Lower leg skin (tissue), 4 donors: ENCODE results near the gene AP1S2. TPM values are rescaled to one million over a fixed set of nuclear protein-coding genes. Genes with fewer than 3 reads are reported as not detected.
"Not testable (repeated sequence)": the region's sequence is repeated elsewhere in the genome, so short reads cannot be mapped to it uniquely, and the experiment has no call there.

ENCODE experiments used
- DNase-seq, 2 donors: peaks; one replicate each; pipeline ENCODE4 v3.0.0-alpha.2; 2019; ENCODE audit warnings: low spot score in 2 of 2
- H3K4me3 ChIP-seq: fragments of 200-600 bp; sonication (generic); 2 replicates; pipeline ENCODE4 v1.5.1; 2017; ENCODE audit warnings: mild to moderate bottlenecking, low read depth; ENCODE audit not compliant: poor library complexity, severe bottlenecking
- CTCF ChIP-seq, 3 donors: fragments of 450-650 bp; IDR thresholded peaks; one replicate each; pipeline ENCODE4 v1.5.1; 2016; ENCODE audit warnings: antibody characterized with exemption in 3 of 3, mild to moderate bottlenecking in 3 of 3, moderate library complexity in 2 of 3
- POLR2A ChIP-seq, 2 donors: fragments of 450-650 bp; IDR thresholded peaks; one replicate each; pipeline ENCODE4 v1.6.1; 2016 to 2017; ENCODE audit warnings: antibody characterized with exemption in 2 of 2, mild to moderate bottlenecking in 1 of 2, moderate library complexity in 1 of 2
- WGBS, 2 donors: methylation state at CpG; one replicate each; pipeline ENCODE4 v1.1.5; 2018; 5-methylcytosine and 5-hydroxymethylcytosine counted together
- intact Hi-C: fragments of 100-400 bp; cut with DNase I; formaldehyde crosslinking; loops from one replicate; pipeline ENCODE4 v1.15.0; 2023; ENCODE audit warnings: low total_unique reads
- total RNA-seq, 4 donors: library from RNA; depleted of rRNA; stranded (reverse); fragments of >200 nt; gene quantifications; one replicate each; pipeline ENCODE4 v1.1.0, GENCODE V29; 2016

AP1S2 gene
- total RNA-seq, 4 donors from 2014 or later: 18.5 to 43.7 (median 31.4) TPM

GRCh38 chrX:15888062-15888461 lies 33.4 kb upstream of the AP1S2 start:
- no peak for TF ChIP-seq POLR2A (IDR thresholded peaks at IDR 0.05)
- no peak for TF ChIP-seq CTCF (IDR thresholded peaks at IDR 0.05)
- intact Hi-C loops: no loop called here
- H3K4me3 ChIP-seq: no peak overlapping the region
- 80 to 90% methylated on average over 4 to 5 of the region's 5 CpGs for WGBS, 2 donors
- DNase-seq: no peak

- H3K4me3 ChIP-seq: no peak overlapping the region
- intact Hi-C loops: no loop called here
- TF ChIP-seq POLR2A (IDR thresholded peaks at IDR 0.05): no peak
- TF ChIP-seq CTCF (IDR thresholded peaks at IDR 0.05): no peak
- no peak for DNase-seq
- WGBS, 2 donors: 92 to 97% methylated on average over 3 of the region's 3 CpGs
Measured at GRCh38 chrX:15883540-15883863, 28.9 kb upstream of the AP1S2 start.

GRCh38 chrX:15882704-15883539 lies 28.3 kb upstream of the AP1S2 start:
- 44 to 63% methylated on average over 5 of the region's 5 CpGs for WGBS, 2 donors
- H3K4me3 ChIP-seq: no peak overlapping the region
- no peak for DNase-seq
- intact Hi-C loops: no loop called here
- no peak for TF ChIP-seq CTCF (IDR thresholded peaks at IDR 0.05)
- TF ChIP-seq POLR2A (IDR thresholded peaks at IDR 0.05): no peak

GRCh38 chrX:15881381-15881897 lies 26.8 kb upstream of the AP1S2 start:
- TF ChIP-seq CTCF (IDR thresholded peaks at IDR 0.05) (no peak), POLR2A (IDR thresholded peaks at IDR 0.05) (no peak)
- H3K4me3 ChIP-seq: no peak overlapping the region
- 72 to 73% methylated on average over 2 of the region's 2 CpGs for WGBS, 2 donors
- intact Hi-C loops: no loop called here
- DNase-seq: no peak

- DNase-seq, H3K4me3 ChIP-seq, intact Hi-C loops: not testable (repeated sequence)
- 77 to 84% methylated on average over 1 of the region's 1 CpG for WGBS, 2 donors
Measured at GRCh38 chrX:15877914-15878313, 23.3 kb upstream of the AP1S2 start.

- TF ChIP-seq POLR2A (IDR thresholded peaks at IDR 0.05) (no peak), CTCF (IDR thresholded peaks at IDR 0.05) (no peak)
- intact Hi-C loops: no loop called here
- no peak for DNase-seq
- H3K4me3 ChIP-seq: no peak overlapping the region
- WGBS, 2 donors: 80 to 89% methylated on average over 4 of the region's 4 CpGs
Measured at GRCh38 chrX:15877380-15877779, 22.8 kb upstream of the AP1S2 start.
